Esophagus squamous epithelium (tissue), 4 donors: ENCODE results near the gene ZNF132.

Experiments
- CTCF ChIP-seq, 6 experiments: fragments of 450-650 bp in 4 of 6; fragments of 200-600 bp in 2 of 6; sonication (generic) in 2 of 6; IDR thresholded peaks; one replicate each; pipeline ENCODE4 v1.5.1; 2016 to 2019; ENCODE audit warnings: antibody characterized with exemption in 6 of 6, mild to moderate bottlenecking in 4 of 6, moderate library complexity in 4 of 6
- POLR2A ChIP-seq, 4 donors: fragments of 450-650 bp; IDR thresholded peaks; one replicate each; pipeline ENCODE4 v1.6.1; 2017; ENCODE audit warnings: antibody characterized with exemption in 4 of 4, mild to moderate bottlenecking in 4 of 4, moderate library complexity in 3 of 4

- TF ChIP-seq CTCF (IDR thresholded peaks at IDR 0.05) (peak in 1 of 6 experiments; percentile 11), POLR2A (IDR thresholded peaks at IDR 0.05) (peak in 3 of 4 donors; percentile 7 to 82 (median 70))
Measured at GRCh38 chr19:58386576-58387337, 53.2 kb downstream of the ZNF132 start, which contains the start of gene RPS5.
